Vagina (tissue), 2 donors: Measurements from ENCODE around the gene JDP2.

ENCODE experiments used
- CTCF ChIP-seq, 3 experiments: fragments of 450-650 bp in 2 of 3; fragments of 200-600 bp in 1 of 3; sonication (generic) in 1 of 3; IDR thresholded peaks; one replicate each; pipeline ENCODE4 v1.5.1; 2017 to 2019; ENCODE audit warnings: antibody characterized with exemption in 3 of 3, mild to moderate bottlenecking in 2 of 3, moderate library complexity in 2 of 3
- POLR2A ChIP-seq, 2 donors: fragments of 450-650 bp; IDR thresholded peaks; one replicate each; pipeline ENCODE4 v1.6.1; 2017; ENCODE audit warnings: antibody characterized with exemption in 2 of 2, mild to moderate bottlenecking in 2 of 2, moderate library complexity in 2 of 2
- POLR2AphosphoS5 ChIP-seq, 2 donors: sonication (generic); formaldehyde crosslinking; IDR thresholded peaks; one replicate each; pipeline ENCODE4 v1.9.0; 2017; ENCODE audit warnings: antibody characterized with exemption in 2 of 2, mild to moderate bottlenecking in 2 of 2, low read depth in 1 of 2; ENCODE audit not compliant: insufficient read depth in 1 of 2

- TF ChIP-seq CTCF (IDR thresholded peaks at IDR 0.05) (no peak), POLR2A (IDR thresholded peaks at IDR 0.05) (no peak), POLR2AphosphoS5 (IDR thresholded peaks at IDR 0.05; ENCODE audit: insufficient read depth in 1 of 2, low read depth in 1 of 2) (no peak)
Measured at GRCh38 chr14:75406856-75407255, 21.0 kb upstream of the JDP2 start.
